ENCODE measurements around the gene KBTBD13. TPM values are rescaled to one million over a fixed set of nuclear protein-coding genes. Genes with fewer than 3 reads are reported as not detected.
A peak's percentile ranks its signal among the peaks of the same experiment; 100 is the strongest.

KBTBD13 gene
- 0.21 TPM for total RNA-seq

DNA sequence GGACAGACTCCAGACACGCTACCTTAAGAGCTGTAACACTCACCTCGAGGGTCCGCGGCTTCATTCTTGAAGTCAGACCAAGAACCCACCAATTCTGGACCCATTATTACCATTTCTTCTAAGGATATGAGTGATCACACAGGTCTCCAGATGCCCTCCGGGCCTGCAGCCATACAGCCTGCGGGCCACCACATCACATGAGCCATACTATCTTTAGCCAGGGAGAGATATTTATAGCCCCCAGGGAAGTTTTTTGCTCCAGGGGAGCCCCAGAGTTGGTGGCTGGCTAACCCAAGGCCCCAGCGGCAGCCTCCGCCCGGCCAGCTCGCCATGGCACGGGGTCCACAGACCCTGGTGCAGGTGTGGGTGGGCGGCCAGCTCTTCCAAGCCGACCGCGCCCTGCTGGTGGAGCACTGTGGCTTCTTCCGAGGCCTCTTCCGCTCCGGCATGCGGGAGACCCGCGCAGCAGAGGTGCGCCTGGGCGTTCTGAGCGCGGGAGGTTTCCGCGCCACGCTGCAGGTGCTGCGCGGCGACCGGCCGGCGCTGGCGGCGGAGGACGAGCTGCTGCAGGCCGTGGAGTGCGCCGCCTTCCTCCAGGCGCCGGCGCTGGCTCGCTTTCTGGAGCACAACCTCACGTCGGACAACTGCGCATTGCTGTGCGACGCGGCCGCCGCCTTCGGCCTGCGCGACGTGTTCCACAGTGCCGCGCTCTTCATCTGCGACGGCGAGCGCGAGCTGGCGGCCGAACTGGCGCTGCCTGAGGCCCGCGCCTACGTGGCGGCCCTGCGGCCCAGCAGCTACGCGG, at the start of gene KBTBD13:
KBTBD13 (plus strand) TSS at position 261 of the 805 bp plus-strand sequence; CDS start at position 331, 70 bp downstream.
- Histone ChIP-seq H3K36me3 (no peaks in the 10 kb centered on the region), H3K27ac (peak within 1 kb of the TSS; percentile 69 to 81), H3K4me3 (peak within 1 kb of the TSS in 1 of 2 donors; percentile 38), H3K9me3 (no peaks in the 10 kb centered on the region), H3K27me3 (no peaks in the 10 kb centered on the region), H3K4me1 (peaks cover 18 to 44% of the 10 kb centered on the region in 2 donors)
- TF ChIP-seq, protein P1, sequence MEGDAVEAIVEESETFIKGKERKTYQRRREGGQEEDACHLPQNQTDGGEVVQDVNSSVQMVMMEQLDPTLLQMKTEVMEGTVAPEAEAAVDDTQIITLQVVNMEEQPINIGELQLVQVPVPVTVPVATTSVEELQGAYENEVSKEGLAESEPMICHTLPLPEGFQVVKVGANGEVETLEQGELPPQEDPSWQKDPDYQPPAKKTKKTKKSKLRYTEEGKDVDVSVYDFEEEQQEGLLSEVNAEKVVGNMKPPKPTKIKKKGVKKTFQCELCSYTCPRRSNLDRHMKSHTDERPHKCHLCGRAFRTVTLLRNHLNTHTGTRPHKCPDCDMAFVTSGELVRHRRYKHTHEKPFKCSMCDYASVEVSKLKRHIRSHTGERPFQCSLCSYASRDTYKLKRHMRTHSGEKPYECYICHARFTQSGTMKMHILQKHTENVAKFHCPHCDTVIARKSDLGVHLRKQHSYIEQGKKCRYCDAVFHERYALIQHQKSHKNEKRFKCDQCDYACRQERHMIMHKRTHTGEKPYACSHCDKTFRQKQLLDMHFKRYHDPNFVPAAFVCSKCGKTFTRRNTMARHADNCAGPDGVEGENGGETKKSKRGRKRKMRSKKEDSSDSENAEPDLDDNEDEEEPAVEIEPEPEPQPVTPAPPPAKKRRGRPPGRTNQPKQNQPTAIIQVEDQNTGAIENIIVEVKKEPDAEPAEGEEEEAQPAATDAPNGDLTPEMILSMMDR (IDR thresholded peaks at IDR 0.05): no peak
- DNase-seq (ENCODE audit: low spot score in 2 of 2): no peak
- intact Hi-C loops (cut with DNase I): no loop called here

DNA sequence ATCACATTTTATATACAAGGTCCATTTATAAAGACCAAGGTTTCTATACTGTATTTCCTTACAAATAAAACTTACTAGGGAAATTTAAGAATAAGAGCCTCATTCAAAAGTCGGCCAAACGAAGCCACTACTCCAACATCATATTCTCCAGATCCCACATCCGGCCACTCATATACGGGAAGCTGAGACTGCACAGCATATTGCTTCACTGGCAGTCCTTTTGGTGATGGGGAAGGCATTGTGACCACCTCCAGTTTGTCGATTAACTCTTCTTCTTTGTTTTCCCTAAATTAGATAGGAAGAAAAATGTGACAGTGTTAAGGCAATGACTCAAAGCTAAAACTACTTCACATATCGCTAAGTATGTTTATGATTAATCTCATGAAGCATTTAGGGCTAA, 49.8 kb upstream of the KBTBD13 start:
- Histone ChIP-seq H3K4me3 (no peak overlapping the region), H3K9me3 (no peaks in the 10 kb centered on the region), H3K27me3 (no peaks in the 10 kb centered on the region), H3K27ac (no peak overlapping the region), H3K36me3 (peaks cover 3 to 14% of the 10 kb centered on the region in 2 donors), H3K4me1 (peaks cover 0 to 8% of the 10 kb centered on the region in 2 donors)
- no peak for DNase-seq (ENCODE audit: low spot score in 2 of 2)
- TF ChIP-seq, protein P1 (IDR thresholded peaks at IDR 0.05): no peak
- intact Hi-C loops (cut with DNase I): no loop called here

DNA sequence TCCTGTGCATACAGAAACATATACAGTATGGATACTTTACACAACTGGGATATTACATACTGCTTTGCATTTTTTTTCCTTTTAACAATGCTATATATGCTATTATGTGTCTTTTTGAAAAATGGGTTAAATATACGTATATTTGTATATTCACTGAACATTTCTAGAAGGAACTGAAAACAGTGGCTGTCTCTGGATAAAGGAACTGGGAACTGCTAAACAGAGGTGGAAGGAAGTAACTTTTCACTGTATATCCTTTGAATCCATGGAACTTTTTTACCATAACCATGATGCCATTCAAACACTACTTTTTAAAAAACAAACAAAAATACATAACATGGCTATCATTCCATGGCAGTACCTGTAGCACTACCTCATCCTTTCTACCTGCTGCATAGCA, 49.0 kb upstream of the KBTBD13 start:
- Histone ChIP-seq H3K27ac (no peak overlapping the region), H3K36me3 (peaks cover 3 to 12% of the 10 kb centered on the region in 2 donors), H3K4me1 (peaks cover 0 to 8% of the 10 kb centered on the region in 2 donors), H3K9me3 (no peaks in the 10 kb centered on the region), H3K27me3 (no peaks in the 10 kb centered on the region), H3K4me3 (peak overlapping the region; percentile 15 to 97)
- no peak for DNase-seq (ENCODE audit: low spot score in 2 of 2)
- TF ChIP-seq, protein P1 (IDR thresholded peaks at IDR 0.05): no peak
- intact Hi-C loops (cut with DNase I): no loop called here

DNA sequence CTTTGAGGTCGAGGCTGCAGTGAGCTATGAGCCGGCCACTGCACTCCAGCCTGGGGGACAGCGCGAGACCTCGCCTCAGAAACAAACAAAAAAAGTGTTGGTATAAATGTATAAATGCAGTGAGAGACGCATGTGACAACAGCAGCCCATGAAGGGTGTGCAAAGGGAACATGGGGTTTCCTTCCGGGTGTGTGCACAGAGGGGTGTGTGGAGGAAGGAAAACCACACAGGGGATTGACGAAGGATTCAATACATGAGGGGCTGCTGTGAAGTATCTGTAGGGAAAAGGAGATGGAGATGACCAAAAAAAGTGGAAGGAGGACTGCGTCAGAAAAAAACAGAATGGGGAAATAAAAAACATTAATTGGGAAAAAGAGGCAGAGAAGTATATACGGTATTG, 48.2 kb upstream of the KBTBD13 start:
- TF ChIP-seq, protein P1 (IDR thresholded peaks at IDR 0.05): no peak
- Histone ChIP-seq H3K4me1 (peaks cover 0 to 8% of the 10 kb centered on the region in 2 donors), H3K36me3 (peaks cover 3 to 12% of the 10 kb centered on the region in 2 donors), H3K27me3 (no peaks in the 10 kb centered on the region), H3K4me3 (peak overlapping the region; percentile 79 to 97), H3K27ac (no peak overlapping the region), H3K9me3 (no peaks in the 10 kb centered on the region)
- DNase-seq (ENCODE audit: low spot score in 2 of 2): no peak
- intact Hi-C loops (cut with DNase I): no loop called here

DNA sequence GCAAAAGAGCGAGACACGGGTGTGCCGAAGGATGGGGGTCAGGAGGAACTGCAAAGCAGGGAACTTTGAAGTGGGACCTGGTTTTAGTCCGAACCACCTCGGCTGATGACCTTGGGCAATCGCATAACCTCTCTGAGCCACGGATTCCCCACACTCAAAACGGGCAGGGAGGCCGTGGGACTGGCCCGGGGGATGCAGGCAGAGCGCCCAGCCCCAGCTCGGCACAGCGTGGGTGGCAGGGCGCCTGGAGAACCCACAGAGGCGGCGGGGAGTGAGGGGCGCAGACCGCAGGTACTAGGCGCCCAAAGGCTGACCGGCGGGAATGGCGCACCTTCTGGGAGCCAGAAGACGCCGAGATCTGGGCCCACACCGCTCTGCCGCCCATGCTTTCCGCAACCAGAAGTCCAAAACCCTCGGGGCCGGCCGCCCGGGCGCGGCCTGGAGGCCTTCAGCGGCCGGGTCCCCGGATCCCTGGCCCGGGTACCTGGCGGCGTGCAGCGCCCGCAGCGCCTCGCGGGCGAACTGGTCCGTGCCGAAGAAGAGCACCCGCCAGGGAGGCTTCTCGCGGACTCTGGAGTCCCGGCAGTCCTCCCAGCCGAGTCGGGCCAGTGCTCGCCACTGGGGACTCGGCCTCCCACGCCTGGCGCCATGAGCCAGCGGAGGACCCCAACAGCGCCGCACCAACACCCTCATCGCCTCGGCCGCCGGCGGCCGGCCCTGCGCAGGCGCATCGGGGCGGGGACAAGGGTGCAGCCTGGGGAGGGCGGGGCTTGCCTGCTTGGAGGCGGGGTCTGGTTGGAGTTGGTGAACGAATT, 47.4 kb upstream of the KBTBD13 start, which contains the start of gene MTFMT:
MTFMT (minus strand) TSS at position 719 of the 815 bp plus-strand sequence; CDS start at position 693, 26 bp downstream.
- Histone ChIP-seq H3K36me3 (peaks cover 3 to 10% of the 10 kb centered on the region in 2 donors), H3K9me3 (no peaks in the 10 kb centered on the region), H3K4me1 (peaks cover 0 to 8% of the 10 kb centered on the region in 2 donors), H3K27ac (peak within 1 kb of the TSS; percentile 64 to 79), H3K27me3 (no peaks in the 10 kb centered on the region), H3K4me3 (peak within 1 kb of the TSS; percentile 79 to 97)
- DNase-seq (ENCODE audit: low spot score in 2 of 2): peak; percentile 62 to 95
- intact Hi-C loops (cut with DNase I): loop anchor here (1.0 kb wide), 1 partner anchor 298 kb away; no protein-coding TSS in a partner anchor
- TF ChIP-seq, protein P1 (IDR thresholded peaks at IDR 0.05): peak in 1 of 3 experiments; percentile 15
